Duodenal mucosa (tissue), 2 donors: ENCODE results near the gene CSF2.

Source experiments
- H3K27ac ChIP-seq: one replicate; pipeline ENCODE4 v1.7.0; 2013; ENCODE audit warnings: low read depth, low read length
- H3K27me3 ChIP-seq, 2 donors: one replicate each; pipeline ENCODE4 v1.7.0; 2013; ENCODE audit warnings: low read length in 2 of 2, control low read depth in 1 of 2; ENCODE audit not compliant: insufficient read depth in 2 of 2, control insufficient read depth in 1 of 2
- H3K36me3 ChIP-seq, 2 donors: one replicate each; pipeline ENCODE4 v1.7.0; 2013; ENCODE audit warnings: low read length in 2 of 2, control low read depth in 1 of 2; ENCODE audit not compliant: insufficient read depth in 2 of 2, control insufficient read depth in 1 of 2
- H3K4me1 ChIP-seq, 2 donors: one replicate each; pipeline ENCODE4 v1.7.0; 2013; ENCODE audit warnings: low read length in 2 of 2, control low read depth in 1 of 2; ENCODE audit not compliant: insufficient read depth in 2 of 2, control insufficient read depth in 1 of 2
- H3K4me3 ChIP-seq, 2 donors: one replicate each; pipeline ENCODE4 v1.7.0; 2013; ENCODE audit warnings: low read length in 2 of 2, low read depth in 1 of 2
- H3K9ac ChIP-seq, 2 donors: one replicate each; pipeline ENCODE4 v1.7.0; 2013; ENCODE audit warnings: low read length in 2 of 2, low read depth in 1 of 2
- H3K9me3 ChIP-seq, 2 donors: one replicate each; pipeline ENCODE4 v1.7.0; 2013; ENCODE audit warnings: low read length in 2 of 2, control low read depth in 1 of 2; ENCODE audit not compliant: control insufficient read depth in 1 of 2

The CSF2 gene

GRCh38 chr5:132067941-132068808 lies 5.4 kb upstream of the CSF2 start:
- Histone ChIP-seq H3K27me3 (no peaks in the 10 kb centered on the region), H3K36me3 (no peaks in the 10 kb centered on the region), H3K9ac (no peak overlapping the region), H3K9me3 (no peaks in the 10 kb centered on the region), H3K27ac (no peak overlapping the region), H3K4me1 (peaks cover 2 to 5% of the 10 kb centered on the region in 2 donors), H3K4me3 (no peak overlapping the region)

- H3K9me3 ChIP-seq = no peaks in the 10 kb centered on the region
- no peak overlapping the region for H3K4me3 ChIP-seq
- no peak overlapping the region for H3K9ac ChIP-seq
- no peak overlapping the region for H3K27ac ChIP-seq
- H3K4me1 ChIP-seq = peaks cover 14% of the 10 kb centered on the region in 2 donors
- no peaks in the 10 kb centered on the region for H3K27me3 ChIP-seq
- H3K36me3 ChIP-seq = no peaks in the 10 kb centered on the region
Measured at GRCh38 chr5:132069561-132069960, 4.0 kb upstream of the CSF2 start.

- Histone ChIP-seq H3K27me3 (no peaks in the 10 kb centered on the region), H3K9ac (no peak overlapping the region), H3K36me3 (no peaks in the 10 kb centered on the region), H3K9me3 (no peaks in the 10 kb centered on the region), H3K27ac (no peak overlapping the region), H3K4me3 (no peak overlapping the region), H3K4me1 (peaks cover 14 to 17% of the 10 kb centered on the region in 2 donors)
Measured at GRCh38 chr5:132069994-132070393, 3.6 kb upstream of the CSF2 start.

GRCh38 chr5:132070460-132071337 lies 2.9 kb upstream of the CSF2 start:
- no peak overlapping the region for H3K4me3 ChIP-seq
- peaks cover 14 to 21% of the 10 kb centered on the region in 2 donors for H3K4me1 ChIP-seq
- H3K27me3 ChIP-seq = no peaks in the 10 kb centered on the region

GRCh38 chr5:132071338-132071707 lies 2.3 kb upstream of the CSF2 start:
- Histone ChIP-seq H3K27me3 (no peaks in the 10 kb centered on the region), H3K9me3 (no peaks in the 10 kb centered on the region), H3K27ac (no peak overlapping the region), H3K9ac (no peak overlapping the region), H3K4me1 (peaks cover 14 to 21% of the 10 kb centered on the region in 2 donors), H3K4me3 (no peak overlapping the region), H3K36me3 (no peaks in the 10 kb centered on the region)

More at GRCh38 chr5:132070460-132071337, 2.9 kb upstream of the CSF2 start:
- H3K9ac ChIP-seq = no peak overlapping the region
- no peaks in the 10 kb centered on the region for H3K36me3 ChIP-seq
- no peaks in the 10 kb centered on the region for H3K9me3 ChIP-seq
- no peak overlapping the region for H3K27ac ChIP-seq

DNA sequence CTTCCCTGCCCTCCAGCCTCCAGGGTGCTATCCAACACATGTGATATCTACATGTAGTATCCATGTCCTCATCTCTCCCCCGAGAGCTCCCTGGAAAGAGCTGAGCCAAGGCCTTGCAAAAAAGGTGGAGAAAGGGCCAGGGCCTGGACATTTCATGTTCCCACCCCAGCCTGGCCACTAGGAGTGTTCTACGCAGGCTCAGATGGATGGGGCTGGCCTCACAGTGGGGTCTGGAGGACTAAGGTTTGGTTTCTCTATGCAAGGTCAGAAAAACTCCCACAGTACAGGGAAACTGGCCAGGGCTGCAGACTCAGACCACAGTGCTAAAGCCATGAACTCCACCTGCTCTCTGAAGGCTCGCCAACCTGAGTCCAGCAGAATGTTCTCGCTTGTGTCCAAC lies 1.5 kb upstream of the CSF2 start:
- H3K36me3 ChIP-seq = no peaks in the 10 kb centered on the region
- H3K27me3 ChIP-seq = no peaks in the 10 kb centered on the region
- no peak overlapping the region for H3K9ac ChIP-seq
- H3K27ac ChIP-seq = no peak overlapping the region
- H3K4me1 ChIP-seq = peaks cover 14 to 21% of the 10 kb centered on the region in 2 donors
- no peak overlapping the region for H3K4me3 ChIP-seq
- H3K9me3 ChIP-seq = no peaks in the 10 kb centered on the region

DNA sequence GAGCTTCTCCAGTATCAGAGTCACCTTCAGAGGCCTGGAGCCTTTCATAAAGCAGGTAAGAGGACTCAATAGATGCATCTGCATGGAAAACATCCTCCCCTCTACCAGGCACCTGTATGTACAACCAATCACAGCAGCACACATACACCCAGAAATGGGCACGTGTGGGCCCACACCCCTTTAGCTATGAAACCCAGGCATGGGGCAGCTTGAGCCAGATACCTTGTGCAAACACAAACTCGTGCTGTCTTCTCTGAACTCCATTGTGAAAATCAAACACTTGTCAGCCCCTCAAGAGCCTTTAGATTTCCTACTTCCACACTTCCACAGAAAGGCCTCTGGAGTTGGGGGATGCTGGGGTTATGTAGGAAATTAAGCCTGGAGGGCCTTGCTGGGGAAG lies 1.1 kb upstream of the CSF2 start:
- Histone ChIP-seq H3K4me1 (peaks cover 14 to 21% of the 10 kb centered on the region in 2 donors), H3K9me3 (no peaks in the 10 kb centered on the region), H3K4me3 (no peak overlapping the region), H3K36me3 (no peaks in the 10 kb centered on the region), H3K27me3 (no peaks in the 10 kb centered on the region), H3K27ac (no peak overlapping the region), H3K9ac (no peak overlapping the region)

- H3K9me3 ChIP-seq = no peaks in the 10 kb centered on the region
- H3K27ac ChIP-seq = no peak overlapping the region
- H3K4me3 ChIP-seq = no peak overlapping the region
- no peaks in the 10 kb centered on the region for H3K27me3 ChIP-seq
- peaks cover 14 to 21% of the 10 kb centered on the region in 2 donors for H3K4me1 ChIP-seq
- H3K36me3 ChIP-seq = no peaks in the 10 kb centered on the region
- no peak overlapping the region for H3K9ac ChIP-seq
Measured at GRCh38 chr5:132074091-132074771, 642 bp downstream of the CSF2 start.

GRCh38 chr5:132074772-132075718 lies 1.5 kb downstream of the CSF2 start:
- H3K9ac ChIP-seq = no peak overlapping the region
- no peaks in the 10 kb centered on the region for H3K27me3 ChIP-seq
- H3K9me3 ChIP-seq = no peaks in the 10 kb centered on the region
- no peak overlapping the region for H3K4me3 ChIP-seq
- H3K27ac ChIP-seq = no peak overlapping the region
- peaks cover 14 to 21% of the 10 kb centered on the region in 2 donors for H3K4me1 ChIP-seq
- no peaks in the 10 kb centered on the region for H3K36me3 ChIP-seq
